Transverse colon (tissue), 4 donors: Measurements from ENCODE around the gene SRGAP2.
"Not testable (repeated sequence)": the region's sequence is repeated elsewhere in the genome, so short reads cannot be mapped to it uniquely, and the experiment has no call there.

Experiments used
- CTCF ChIP-seq, 5 experiments: fragments of 200-600 bp in 3 of 5; fragments of 450-650 bp in 2 of 5; sonication (generic) in 3 of 5; IDR thresholded peaks; 1 replicate in 2 of 5; 2 replicates in 3 of 5; pipeline ENCODE4 v1.5.1; 2016 to 2017; ENCODE audit warnings: antibody characterized with exemption in 5 of 5, inconsistent platforms in 3 of 5, mild to moderate bottlenecking in 2 of 5, moderate library complexity in 1 of 5
- POLR2AphosphoS5 ChIP-seq, 3 donors: sonication (generic); formaldehyde crosslinking; IDR thresholded peaks; one replicate each; pipeline ENCODE4 v1.6.1; 2016; ENCODE audit warnings: antibody characterized with exemption in 3 of 3

GRCh38 chr1:206210802-206211201, 7.5 kb downstream of the SRGAP2 start:
- not testable (repeated sequence) for TF ChIP-seq CTCF, POLR2AphosphoS5 (IDR thresholded peaks at IDR 0.05)
